Keratinocyte (primary cell): ENCODE data around the gene MCAM. TPM values are rescaled to one million over a fixed set of nuclear protein-coding genes. Genes with fewer than 3 reads are reported as not detected.

ENCODE experiments used
- DNase-seq: peaks from one replicate; pipeline ENCODE4 v3.0.0-alpha.2; 2011; ENCODE audit warnings: low read depth, missing footprints, low spot score
- FAIRE-seq: peaks from 2 replicates; lab custom pipeline; 2011; peaks lifted over from hg19 to GRCh38; lab: Jason Lieb, UNC
- H2AFZ ChIP-seq: 2 replicates; pipeline ENCODE4 v1.6.0; 2012; ENCODE audit warnings: low read length, control low read depth, inconsistent platforms; ENCODE audit not compliant: control insufficient read depth
- H3K27ac ChIP-seq: 2 replicates; pipeline ENCODE4 v1.5.1; 2011; ENCODE audit warnings: low read length; ENCODE audit not compliant: control insufficient read depth, insufficient read depth
- H3K27me3 ChIP-seq: 3 replicates; pipeline ENCODE4 v1.6.0; 2011; ENCODE audit warnings: low read length; ENCODE audit not compliant: control insufficient read depth, insufficient read depth; ENCODE audit errors: extremely low read depth
- H3K36me3 ChIP-seq, 2 experiments: 2 replicates in 1 of 2; 3 replicates in 1 of 2; pipeline ENCODE4 v1.5.1; 2011; ENCODE audit warnings: low read length in 2 of 2, mild to moderate bottlenecking in 1 of 2; ENCODE audit not compliant: control insufficient read depth in 2 of 2, insufficient read depth in 2 of 2; ENCODE audit errors: extremely low read depth in 1 of 2
- H3K4me1 ChIP-seq: 3 replicates; pipeline ENCODE4 v1.5.1; 2011; ENCODE audit warnings: low read length; ENCODE audit not compliant: control insufficient read depth, insufficient read depth; ENCODE audit errors: extremely low read depth
- H3K4me2 ChIP-seq: 3 replicates; pipeline ENCODE4 v1.6.0; 2011; ENCODE audit warnings: low read depth, low read length; ENCODE audit not compliant: control insufficient read depth, insufficient read depth; ENCODE audit errors: extremely low read depth
- H3K4me3 ChIP-seq, 3 experiments: fragments of 200-600 bp in 1 of 3; sonication (generic) in 1 of 3; 2 replicates in 2 of 3; 3 replicates in 1 of 3; pipeline ENCODE4 v1.5.1; 2011 to 2016; ENCODE audit warnings: low read length in 3 of 3, mild to moderate bottlenecking in 3 of 3, control low read depth in 2 of 3, inconsistent platforms in 1 of 3, low read depth in 1 of 3, mixed read lengths in 1 of 3, mixed run types in 1 of 3, moderate library complexity in 1 of 3; ENCODE audit not compliant: control insufficient read depth in 2 of 3, insufficient read depth in 2 of 3; ENCODE audit errors: extremely low read depth in 1 of 3
- H3K79me2 ChIP-seq: 2 replicates; pipeline ENCODE4 v1.6.0; 2012; ENCODE audit warnings: low read length; ENCODE audit not compliant: control insufficient read depth, insufficient read depth
- H3K9ac ChIP-seq: 3 replicates; pipeline ENCODE4 v1.6.0; 2011; ENCODE audit warnings: low read length; ENCODE audit not compliant: control insufficient read depth, insufficient read depth; ENCODE audit errors: extremely low read depth
- H3K9me1 ChIP-seq: 3 replicates; pipeline ENCODE4 v1.6.0; 2011; ENCODE audit warnings: low read length; ENCODE audit not compliant: control insufficient read depth, insufficient read depth; ENCODE audit errors: extremely low read depth
- H3K9me3 ChIP-seq: 2 replicates; pipeline ENCODE4 v1.5.1; 2012; ENCODE audit warnings: low read depth, low read length; ENCODE audit not compliant: control insufficient read depth
- H4K20me1 ChIP-seq: 3 replicates; pipeline ENCODE4 v1.6.0; 2011; ENCODE audit warnings: low read length; ENCODE audit not compliant: control insufficient read depth, insufficient read depth; ENCODE audit errors: extremely low read depth
- EZH2 ChIP-seq: IDR thresholded peaks from one replicate; pipeline ENCODE4 v1.6.1; 2012; ENCODE audit warnings: inconsistent platforms, mild to moderate bottlenecking, low read length, moderate library complexity
- dilution Hi-C: fragments of 300-500 bp; cut with MboI; formaldehyde crosslinking; loops from one replicate; pipeline ENCODE4 v1.7.0; 2020; ENCODE audit warnings: low sequenced_read_pairs; ENCODE audit not compliant: extremely low pct_ligation_motif_present
- polyA plus RNA-seq, 5 experiments: library from polyadenylated mRNA; depleted of rRNA in 3 of 5; stranded (reverse) in 3 of 5; stranded (forward) in 1 of 5; unstranded in 1 of 5; fragments of >200 nt; gene quantifications; 1 replicate in 1 of 5; 2 replicates in 3 of 5; 3 replicates in 1 of 5; pipeline versions ENCODE4 v1.2.1 to v1.2.3, GENCODE V29; 2011 to 2012; ENCODE audit warnings: missing spikeins in 2 of 5, low read depth in 1 of 5, low replicate concordance in 1 of 5
- TF ChIP-seq, protein P1 (sequence below), 3 experiments: IDR thresholded peaks in 1 of 3; conservative IDR thresholded peaks in 1 of 3; optimal IDR thresholded peaks in 1 of 3; 2 replicates in 2 of 3; 3 replicates in 1 of 3; pipeline versions ENCODE3 to v1.5.1; 2011; ENCODE audit warnings: low read length in 3 of 3, mild to moderate bottlenecking in 3 of 3, moderate library complexity in 2 of 3, control low read depth in 1 of 3, inconsistent platforms in 1 of 3; ENCODE audit not compliant: insufficient read depth in 2 of 3; ENCODE audit errors: extremely low read depth in 1 of 3

Gene MCAM
- polyA plus RNA-seq, 1 donor (not counting 4 experiments of a cell fraction or from before 2014, with no cell fraction given): 8.5 TPM

DNA sequence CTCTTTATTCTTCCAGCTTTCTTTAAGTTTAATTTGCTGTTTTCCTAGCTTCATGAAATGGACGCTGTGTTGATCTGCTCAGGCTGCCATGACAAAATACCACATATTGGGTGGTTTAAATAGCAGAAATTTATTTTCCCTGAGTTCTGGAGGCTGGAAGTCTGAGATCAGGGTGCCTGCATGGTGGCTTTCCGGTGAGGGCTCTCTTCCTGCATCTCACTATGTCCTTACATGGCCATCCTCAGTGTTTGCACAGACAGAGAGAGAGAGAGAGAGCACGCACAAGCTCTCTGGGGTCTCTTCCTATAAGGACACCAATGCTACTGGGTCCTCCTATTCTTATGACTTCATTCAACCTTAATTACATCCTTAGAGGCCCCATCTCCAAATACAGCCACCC is 28.7 kb downstream of the MCAM start:
- FAIRE-seq: no peak
- H3K4me1 ChIP-seq: no peaks in the 10 kb centered on the region
- no peaks in the 10 kb centered on the region for H3K27me3 ChIP-seq
- H4K20me1 ChIP-seq: no peaks in the 10 kb centered on the region
- dilution Hi-C loops: no loop called here
- H3K9me1 ChIP-seq: no peaks in the 10 kb centered on the region
- no peak for DNase-seq
- no peaks in the 10 kb centered on the region for H3K79me2 ChIP-seq
- no peak overlapping the region for H3K27ac ChIP-seq
- no peaks in the 10 kb centered on the region for H3K9me3 ChIP-seq
- H3K9ac ChIP-seq: no peak overlapping the region
- TF ChIP-seq, protein P1, sequence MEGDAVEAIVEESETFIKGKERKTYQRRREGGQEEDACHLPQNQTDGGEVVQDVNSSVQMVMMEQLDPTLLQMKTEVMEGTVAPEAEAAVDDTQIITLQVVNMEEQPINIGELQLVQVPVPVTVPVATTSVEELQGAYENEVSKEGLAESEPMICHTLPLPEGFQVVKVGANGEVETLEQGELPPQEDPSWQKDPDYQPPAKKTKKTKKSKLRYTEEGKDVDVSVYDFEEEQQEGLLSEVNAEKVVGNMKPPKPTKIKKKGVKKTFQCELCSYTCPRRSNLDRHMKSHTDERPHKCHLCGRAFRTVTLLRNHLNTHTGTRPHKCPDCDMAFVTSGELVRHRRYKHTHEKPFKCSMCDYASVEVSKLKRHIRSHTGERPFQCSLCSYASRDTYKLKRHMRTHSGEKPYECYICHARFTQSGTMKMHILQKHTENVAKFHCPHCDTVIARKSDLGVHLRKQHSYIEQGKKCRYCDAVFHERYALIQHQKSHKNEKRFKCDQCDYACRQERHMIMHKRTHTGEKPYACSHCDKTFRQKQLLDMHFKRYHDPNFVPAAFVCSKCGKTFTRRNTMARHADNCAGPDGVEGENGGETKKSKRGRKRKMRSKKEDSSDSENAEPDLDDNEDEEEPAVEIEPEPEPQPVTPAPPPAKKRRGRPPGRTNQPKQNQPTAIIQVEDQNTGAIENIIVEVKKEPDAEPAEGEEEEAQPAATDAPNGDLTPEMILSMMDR (optimal IDR thresholded peaks at IDR 0.05 in 1 of 3, IDR thresholded peaks at IDR 0.05 in 1 of 3, conservative IDR thresholded peaks at IDR 0.05 in 1 of 3; ENCODE audit: extremely low read depth in 1 of 3, insufficient read depth in 2 of 3, low read length in 3 of 3): no peak
- no peak for TF ChIP-seq EZH2
- H2AFZ ChIP-seq: no peak overlapping the region
- H3K4me3 ChIP-seq: no peak overlapping the region
- no peak overlapping the region for H3K4me2 ChIP-seq
- H3K36me3 ChIP-seq: peaks cover 19 to 25% of the 10 kb centered on the region in 2 experiments

DNA sequence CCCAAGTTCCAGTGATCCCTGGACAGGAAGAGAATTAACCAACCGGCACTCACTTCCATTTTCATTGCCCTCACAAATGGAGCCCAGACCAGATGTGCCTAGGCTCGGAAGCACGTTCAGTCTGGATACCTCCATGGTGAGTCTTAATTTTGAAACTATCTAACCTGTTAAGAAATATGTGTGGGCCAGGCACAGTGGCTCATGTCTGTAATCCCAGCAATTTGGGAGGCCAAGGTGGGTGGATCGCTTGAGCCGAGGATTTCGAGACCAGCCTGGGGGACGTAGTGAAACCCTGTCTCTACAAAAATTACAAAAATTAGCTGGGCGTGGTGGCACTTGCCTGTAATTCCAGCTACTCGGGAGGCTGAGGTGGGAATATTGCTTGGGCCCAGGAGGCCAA is 31.5 kb downstream of the MCAM start:
- Histone ChIP-seq H3K4me3 (no peak overlapping the region), H3K79me2 (no peaks in the 10 kb centered on the region), H3K9me3 (no peaks in the 10 kb centered on the region), H3K9ac (no peak overlapping the region), H3K27ac (no peak overlapping the region), H3K9me1 (no peaks in the 10 kb centered on the region), H3K4me1 (no peaks in the 10 kb centered on the region), H3K36me3 (peaks cover 19 to 20% of the 10 kb centered on the region in 2 experiments), H2AFZ (no peak overlapping the region), H3K27me3 (no peaks in the 10 kb centered on the region), H3K4me2 (no peak overlapping the region), H4K20me1 (no peaks in the 10 kb centered on the region)
- dilution Hi-C loops: no loop called here
- FAIRE-seq: no peak
- no peak for DNase-seq
- TF ChIP-seq EZH2: no peak
- TF ChIP-seq, protein P1 (optimal IDR thresholded peaks at IDR 0.05 in 1 of 3, IDR thresholded peaks at IDR 0.05 in 1 of 3, conservative IDR thresholded peaks at IDR 0.05 in 1 of 3; ENCODE audit: extremely low read depth in 1 of 3, insufficient read depth in 2 of 3, low read length in 3 of 3): no peak
